ENCODE results near the gene GTF3C4.

- TF ChIP-seq ZNF274 (IDR thresholded peaks at IDR 0.05; ENCODE audit: low read depth, low read length) (no peak), YY1 (IDR thresholded peaks at IDR 0.05; ENCODE audit: insufficient read depth, insufficient read length) (no peak), SUZ12 (IDR thresholded peaks at IDR 0.05; ENCODE audit: extremely low read depth, insufficient read depth, insufficient read length) (no peak)
These were observed 14.0 kb upstream of the GTF3C4 start for GRCh38 chr9:132656299-132656698.
